GM12874 (cell line): ENCODE measurements around the gene RASGEF1C.

Source experiments
- TF ChIP-seq, protein P1 (sequence below): IDR thresholded peaks from 2 replicates; pipeline ENCODE4 v1.5.1; 2011; ENCODE audit warnings: low read depth, mild to moderate bottlenecking, control low read depth, low read length, moderate library complexity; ENCODE audit not compliant: insufficient read depth

RASGEF1C gene

DNA sequence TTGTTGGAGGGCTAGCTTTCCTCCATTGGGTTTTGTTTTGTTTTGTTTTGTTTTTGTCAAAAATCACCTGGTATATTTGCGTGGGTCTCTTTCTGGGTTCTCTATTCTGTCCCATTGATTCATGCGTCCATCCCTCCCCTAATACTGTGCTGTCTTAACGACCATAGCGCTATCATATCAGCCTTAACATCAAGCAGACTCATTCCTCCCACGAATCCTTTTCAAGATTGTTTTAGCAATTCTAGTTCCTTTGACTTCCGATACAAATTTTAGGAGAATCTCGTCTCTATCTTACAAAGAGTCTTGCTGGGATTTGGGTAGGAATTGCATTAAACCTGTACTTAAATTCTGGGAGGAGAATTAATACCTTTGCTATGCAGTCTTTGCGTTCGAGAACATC lies 106.4 kb downstream of the RASGEF1C start:
- TF ChIP-seq, protein P1, sequence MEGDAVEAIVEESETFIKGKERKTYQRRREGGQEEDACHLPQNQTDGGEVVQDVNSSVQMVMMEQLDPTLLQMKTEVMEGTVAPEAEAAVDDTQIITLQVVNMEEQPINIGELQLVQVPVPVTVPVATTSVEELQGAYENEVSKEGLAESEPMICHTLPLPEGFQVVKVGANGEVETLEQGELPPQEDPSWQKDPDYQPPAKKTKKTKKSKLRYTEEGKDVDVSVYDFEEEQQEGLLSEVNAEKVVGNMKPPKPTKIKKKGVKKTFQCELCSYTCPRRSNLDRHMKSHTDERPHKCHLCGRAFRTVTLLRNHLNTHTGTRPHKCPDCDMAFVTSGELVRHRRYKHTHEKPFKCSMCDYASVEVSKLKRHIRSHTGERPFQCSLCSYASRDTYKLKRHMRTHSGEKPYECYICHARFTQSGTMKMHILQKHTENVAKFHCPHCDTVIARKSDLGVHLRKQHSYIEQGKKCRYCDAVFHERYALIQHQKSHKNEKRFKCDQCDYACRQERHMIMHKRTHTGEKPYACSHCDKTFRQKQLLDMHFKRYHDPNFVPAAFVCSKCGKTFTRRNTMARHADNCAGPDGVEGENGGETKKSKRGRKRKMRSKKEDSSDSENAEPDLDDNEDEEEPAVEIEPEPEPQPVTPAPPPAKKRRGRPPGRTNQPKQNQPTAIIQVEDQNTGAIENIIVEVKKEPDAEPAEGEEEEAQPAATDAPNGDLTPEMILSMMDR = no peak

DNA sequence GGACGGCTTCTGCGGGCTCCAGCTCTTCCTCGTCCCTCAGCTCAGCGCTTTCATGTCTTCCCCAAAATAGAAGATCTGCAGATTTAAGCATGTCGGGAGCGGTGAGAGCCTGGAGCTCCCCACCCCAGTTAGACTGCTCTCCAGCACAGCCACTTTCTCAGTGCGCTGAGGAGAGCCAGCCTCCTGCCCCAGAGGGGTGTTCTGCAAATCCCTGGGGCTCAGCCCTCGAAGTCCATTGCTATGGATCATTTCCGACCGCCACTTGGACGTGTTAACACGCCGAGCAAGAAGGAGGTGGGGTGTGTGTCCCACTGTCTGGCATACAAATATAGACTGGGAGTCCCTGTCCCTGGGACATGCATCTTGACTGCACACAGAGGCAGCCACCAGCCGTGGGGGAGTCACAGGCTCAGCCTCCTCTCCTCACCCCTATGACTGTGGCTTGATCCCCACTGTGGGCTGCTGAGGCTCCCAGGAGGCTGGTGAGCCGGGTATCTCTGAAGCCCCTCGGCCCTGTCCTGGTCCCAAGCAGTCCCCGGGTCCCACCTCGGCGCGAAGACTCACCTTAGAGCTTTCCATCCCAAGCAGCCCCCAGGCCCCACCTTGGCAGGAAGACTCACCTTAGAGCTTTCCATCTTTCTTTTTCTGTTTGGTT lies 107.4 kb downstream of the RASGEF1C start:
- TF ChIP-seq, protein P1 = no peak

DNA sequence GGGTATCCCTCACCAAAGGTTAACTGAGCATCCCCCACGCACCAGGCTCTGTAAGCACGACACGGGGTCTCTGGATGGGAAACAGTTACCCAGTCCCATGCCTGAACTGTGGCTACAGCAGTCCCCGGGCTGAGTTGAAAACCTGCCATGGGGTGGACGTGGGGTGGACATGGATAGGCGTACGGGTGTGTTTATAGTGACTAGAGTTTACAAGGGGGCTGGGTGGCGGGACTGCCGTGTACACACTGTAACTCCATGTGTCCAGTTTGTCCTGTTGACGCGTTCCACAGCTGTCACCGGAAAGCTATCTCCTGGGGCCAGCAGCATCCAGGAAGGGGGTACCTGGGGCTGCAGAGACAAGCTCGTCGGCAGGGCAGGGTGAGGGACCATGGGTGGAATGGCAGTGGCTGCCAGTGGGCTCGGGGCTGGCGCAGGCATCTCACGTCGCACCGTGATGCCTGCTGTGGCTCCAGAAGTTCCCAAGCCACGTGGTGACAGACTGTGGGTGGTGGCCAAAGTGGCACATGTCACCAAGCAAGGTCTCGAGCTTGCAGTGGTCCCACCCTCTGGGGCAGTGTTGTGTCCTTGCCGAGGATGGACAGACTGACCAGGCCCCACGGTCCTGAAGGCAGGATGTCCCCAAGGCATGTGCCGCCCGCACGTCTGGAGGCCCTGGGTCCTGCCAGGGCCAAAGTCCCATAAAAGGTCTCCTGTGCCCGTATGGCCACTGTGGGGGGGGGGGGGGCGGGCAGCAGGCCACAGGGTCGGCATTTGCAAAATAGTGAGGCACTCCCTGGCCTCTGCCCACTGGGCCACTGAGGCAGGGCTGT lies 108.2 kb downstream of the RASGEF1C start:
- TF ChIP-seq, protein P1 = no peak

DNA sequence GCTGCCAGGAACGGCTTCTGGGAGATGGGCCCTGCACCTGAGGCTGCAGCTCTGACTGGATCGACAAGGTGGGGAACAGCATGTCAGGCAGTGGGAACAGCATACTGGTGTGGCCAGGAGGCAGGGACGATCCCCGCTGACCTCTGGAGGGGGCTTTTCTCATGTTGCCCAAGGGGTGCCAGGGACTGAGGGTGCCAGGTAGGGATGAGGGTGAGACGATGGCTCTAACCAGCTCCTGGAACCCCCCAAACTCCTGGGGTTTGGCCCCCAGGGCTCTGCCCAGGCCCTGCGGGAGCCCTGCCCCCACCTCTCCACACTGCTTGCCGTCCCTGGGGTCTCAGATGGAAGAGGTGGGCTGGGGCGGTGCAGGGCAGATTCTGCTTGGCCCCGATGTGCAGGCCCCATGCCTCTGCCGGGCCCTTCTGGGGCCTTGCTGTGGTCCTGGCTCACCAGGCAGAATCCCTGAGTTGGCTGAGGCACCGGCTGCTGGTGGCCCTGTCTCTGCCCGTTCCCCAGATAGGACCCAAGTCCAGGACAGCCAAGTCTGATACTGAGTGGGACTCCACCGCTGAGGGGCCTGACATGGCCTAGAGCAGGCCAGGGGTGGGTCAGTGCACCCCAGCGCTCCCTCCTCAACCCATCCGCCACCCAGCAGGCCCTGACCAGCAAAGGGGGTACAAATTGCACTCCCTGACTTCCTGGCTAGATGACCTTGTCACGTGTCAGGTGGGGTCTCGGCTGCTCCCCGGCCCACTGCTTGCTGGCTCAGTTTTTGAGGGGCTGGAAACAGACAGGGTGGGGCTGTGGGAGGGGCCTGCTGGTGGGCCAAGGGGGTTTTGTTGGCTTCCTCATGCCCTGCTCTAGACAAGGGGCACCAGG lies 109.0 kb downstream of the RASGEF1C start:
- TF ChIP-seq, protein P1 = no peak

DNA sequence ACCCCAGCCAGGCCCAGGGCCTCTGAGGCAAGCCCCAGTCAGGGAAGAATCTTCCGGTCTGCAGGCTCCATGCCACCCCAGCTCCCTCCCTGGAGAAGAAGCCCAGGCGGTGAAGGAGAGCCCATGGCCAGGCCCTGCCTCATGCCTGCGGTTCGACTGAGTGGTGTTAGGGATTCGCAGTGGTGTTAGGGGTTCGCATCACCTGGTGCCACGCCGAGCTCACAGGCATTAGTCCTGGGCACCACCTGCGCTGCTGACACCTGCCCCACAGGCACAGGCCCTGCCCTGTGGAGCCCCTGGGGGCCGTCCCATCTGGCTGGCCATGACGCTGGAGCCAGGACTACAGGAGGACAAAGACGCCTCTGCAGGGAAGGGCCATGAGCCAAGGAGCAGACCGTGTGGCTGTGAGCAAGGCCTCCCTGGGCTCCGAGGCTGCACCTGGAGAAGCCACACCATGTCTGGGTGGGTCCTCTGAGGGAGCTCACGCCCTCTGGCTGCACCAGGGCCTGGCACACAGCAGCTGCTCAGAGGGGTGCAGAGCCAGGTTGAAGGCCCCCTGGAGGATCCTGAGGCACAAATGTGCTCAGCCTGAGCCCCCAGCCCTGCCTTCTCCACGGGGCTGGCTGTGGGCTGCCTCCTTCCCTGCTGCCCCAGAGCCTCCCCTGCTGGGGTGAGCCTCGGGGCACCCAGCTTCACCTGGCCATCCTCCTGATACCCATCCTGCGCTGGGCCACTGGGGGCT lies 109.8 kb downstream of the RASGEF1C start:
- TF ChIP-seq, protein P1 = no peak

DNA sequence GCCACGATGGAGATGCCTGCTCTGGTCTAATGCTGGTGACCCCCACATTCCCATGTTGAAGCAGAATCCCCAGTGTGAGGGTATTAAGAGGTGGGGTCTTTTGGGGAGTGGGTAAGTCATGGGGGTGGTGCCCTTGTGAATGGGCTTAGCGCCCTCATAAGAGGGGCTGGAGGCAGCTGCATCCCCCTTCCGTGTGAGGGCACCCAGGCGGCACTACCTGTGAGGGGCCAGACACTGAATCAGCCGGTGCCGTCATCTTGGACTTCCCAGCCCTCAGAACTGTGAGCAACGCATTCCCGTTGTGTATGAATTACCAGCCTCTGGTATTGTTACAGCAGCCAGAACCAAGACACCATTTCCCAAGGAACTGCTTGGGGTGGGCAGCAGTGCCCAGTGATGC lies 110.5 kb downstream of the RASGEF1C start:
- TF ChIP-seq, protein P1 = no peak
